Esophagus mucosa (tissue), 1 donor: ENCODE results near the gene PRKAB1. TPM values are rescaled to one million over a fixed set of nuclear protein-coding genes. Genes with fewer than 3 reads are reported as not detected.
A peak's percentile ranks its signal among the peaks of the same experiment; 100 is the strongest.
"Not testable (repeated sequence)": the region's sequence is repeated elsewhere in the genome, so short reads cannot be mapped to it uniquely, and the experiment has no call there.

Experiments used
- ATAC-seq: fragments of 200-7000 bp; cut with Tn5 transposase; one replicate; pipeline ENCODE4 v1.9.1; 2020
- total RNA-seq: library from RNA; stranded (reverse); gene quantifications from one replicate; pipeline ENCODE4 v1.2.4, GENCODE V29; 2023
- donor health status: DM: yes; HTN: yes; CAD: no.

The PRKAB1 gene
- total RNA-seq, 1 donor from 2014 or later = 26.8 TPM

- no peak for ATAC-seq
Measured at GRCh38 chr12:119685375-119685774, 17.4 kb downstream of the PRKAB1 start.

- no peak for ATAC-seq
Measured at GRCh38 chr12:119686355-119686754, 18.4 kb downstream of the PRKAB1 start.

- no peak for ATAC-seq
Measured at GRCh38 chr12:119686776-119687175, 18.8 kb downstream of the PRKAB1 start.

DNA sequence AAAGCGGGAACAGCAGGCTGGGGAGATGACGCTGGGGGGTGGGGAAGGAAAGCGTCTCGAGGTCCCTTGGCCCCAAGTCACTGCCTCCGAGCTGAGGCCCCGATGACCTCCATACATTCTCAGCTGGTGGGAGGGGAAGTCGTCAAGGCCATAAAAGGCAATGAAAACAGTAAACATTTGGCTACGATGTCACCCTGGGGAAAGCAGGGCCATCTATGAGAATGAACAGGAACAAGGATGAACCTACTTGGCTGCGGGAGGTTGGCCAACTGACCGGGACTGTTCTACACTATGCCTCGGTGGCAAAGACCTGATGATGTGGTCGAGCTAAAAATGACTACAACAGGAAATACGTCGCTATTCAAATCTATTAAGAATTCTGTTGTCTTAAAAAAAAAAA lies 19.5 kb downstream of the PRKAB1 start:
- ATAC-seq = no peak

- no peak for ATAC-seq
Measured at GRCh38 chr12:119687879-119688278, 19.9 kb downstream of the PRKAB1 start.

DNA sequence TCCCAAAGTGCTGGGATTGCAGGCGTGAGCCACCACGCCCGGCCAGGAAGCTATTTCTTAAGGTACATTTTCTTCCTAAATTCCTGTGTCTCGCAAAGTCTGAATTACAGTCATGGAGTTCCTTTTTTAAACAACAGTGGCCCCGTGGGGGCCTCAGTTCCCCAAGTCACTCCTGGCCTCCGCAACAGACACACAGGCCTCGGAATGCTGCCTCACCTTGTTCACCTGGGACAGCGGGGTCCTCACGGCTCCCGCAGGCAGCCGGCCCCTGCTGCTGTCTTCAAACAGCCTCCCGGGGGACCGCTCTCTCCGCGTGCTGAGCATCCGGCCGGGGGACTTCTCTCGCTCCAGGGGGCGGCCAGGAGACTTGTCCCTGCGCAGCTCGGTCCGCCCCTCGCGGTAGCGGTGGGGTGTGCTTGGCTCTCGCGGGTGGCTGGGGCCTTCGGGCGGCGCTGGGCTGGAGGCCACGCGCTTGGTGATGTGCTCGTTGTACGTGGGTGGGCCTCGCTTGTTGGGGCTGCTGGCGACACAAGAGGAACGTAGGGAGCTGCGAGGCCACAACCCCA lies 22.1 kb downstream of the PRKAB1 start:
- ATAC-seq = no peak

DNA sequence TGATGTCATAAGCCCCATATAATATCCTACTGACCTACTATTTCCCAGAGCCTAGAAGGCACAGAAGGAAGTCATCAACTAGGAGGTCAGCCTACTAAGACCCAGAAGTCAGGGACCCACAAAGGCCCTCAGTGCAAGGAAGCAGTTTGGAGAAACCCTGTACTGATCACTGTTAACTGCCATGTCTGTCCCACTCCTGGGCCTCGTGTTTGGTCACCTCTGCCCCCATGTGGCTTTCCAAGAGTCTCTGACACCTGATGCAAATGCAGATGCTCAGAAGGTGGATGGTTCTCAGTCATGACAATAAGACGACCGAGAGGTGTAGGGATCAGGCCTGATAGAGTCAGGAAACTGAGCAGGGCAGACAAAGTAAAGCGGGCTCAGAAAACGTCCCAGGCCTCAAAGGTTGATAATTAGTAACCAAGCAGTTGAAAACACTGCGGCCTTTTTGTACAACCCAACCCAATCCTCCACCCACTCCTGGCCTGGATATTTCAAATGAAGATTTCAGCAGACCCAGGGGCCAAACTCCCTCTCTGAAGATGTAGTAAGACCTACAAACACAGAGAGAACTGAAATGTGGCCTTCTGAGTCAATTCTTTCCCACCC lies 23.4 kb downstream of the PRKAB1 start:
- ATAC-seq = no peak

GRCh38 chr12:119692410-119692809 lies 24.5 kb downstream of the PRKAB1 start:
- ATAC-seq = no peak

DNA sequence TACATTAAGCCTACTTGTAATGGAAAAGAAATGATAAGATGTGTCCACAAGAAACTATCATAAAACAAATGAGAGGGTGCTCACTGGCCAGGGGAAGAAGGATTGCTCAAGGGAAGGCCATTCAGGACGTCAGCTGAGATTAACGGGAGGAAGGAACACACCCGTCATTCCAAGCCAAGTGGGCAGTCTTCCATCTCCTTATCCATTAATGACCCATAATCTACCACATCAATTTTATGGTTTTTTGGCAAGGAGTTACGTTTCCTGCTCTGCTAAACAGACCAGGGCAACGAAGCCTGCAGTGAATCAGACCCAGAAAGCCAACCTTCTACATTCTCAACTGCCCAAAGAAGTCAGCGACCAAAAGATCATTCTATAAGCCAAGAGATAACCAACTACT lies 25.1 kb downstream of the PRKAB1 start:
- ATAC-seq = peak; percentile 83

DNA sequence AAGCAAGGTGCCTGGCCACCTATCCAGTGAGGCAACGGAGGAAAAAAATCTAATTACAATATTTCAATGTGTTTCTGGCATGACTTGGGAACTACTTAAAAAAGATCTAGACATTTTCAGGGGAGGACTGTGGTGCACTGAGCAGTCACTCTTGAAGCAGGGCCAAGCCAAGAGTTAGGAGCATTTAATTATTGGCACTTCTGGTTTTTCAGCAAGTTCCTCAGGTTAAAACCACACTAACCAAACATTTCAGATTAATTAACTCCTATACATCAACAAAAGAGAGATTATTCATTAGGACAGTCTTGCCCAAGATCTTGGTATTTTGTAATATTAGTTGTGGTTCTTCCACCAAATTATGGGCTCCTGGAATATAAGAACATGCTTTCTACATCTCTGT lies 25.6 kb downstream of the PRKAB1 start:
- peak; percentile 35 for ATAC-seq

- ATAC-seq = no peak
Measured at GRCh38 chr12:119694111-119694510, 26.2 kb downstream of the PRKAB1 start.

DNA sequence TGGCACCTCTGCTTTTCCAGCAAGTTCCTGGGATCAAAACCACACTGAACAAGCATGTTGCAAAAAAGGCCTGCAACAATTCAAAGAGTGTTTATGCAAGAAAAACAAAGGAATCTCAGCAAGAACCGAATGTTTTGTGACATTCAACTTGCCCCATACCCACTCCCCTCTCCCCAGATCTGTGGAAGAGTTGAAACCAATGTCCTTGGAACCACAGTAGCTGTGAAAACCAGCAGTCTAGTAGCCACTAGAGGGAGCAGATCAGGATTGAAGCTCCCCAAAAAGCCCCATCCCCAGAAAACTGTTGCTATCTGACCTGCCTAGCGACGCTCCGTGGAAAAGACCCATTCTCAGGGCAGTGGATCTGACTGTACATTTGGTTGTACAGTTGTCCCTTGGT lies 27.1 kb downstream of the PRKAB1 start:
- no peak for ATAC-seq

- no peak for ATAC-seq
Measured at GRCh38 chr12:119696943-119697342, 29.0 kb downstream of the PRKAB1 start.

- ATAC-seq = peak; percentile 60
Measured at GRCh38 chr12:119699199-119699760, 31.3 kb downstream of the PRKAB1 start.

GRCh38 chr12:119700078-119700477 lies 32.1 kb downstream of the PRKAB1 start:
- ATAC-seq = no peak

DNA sequence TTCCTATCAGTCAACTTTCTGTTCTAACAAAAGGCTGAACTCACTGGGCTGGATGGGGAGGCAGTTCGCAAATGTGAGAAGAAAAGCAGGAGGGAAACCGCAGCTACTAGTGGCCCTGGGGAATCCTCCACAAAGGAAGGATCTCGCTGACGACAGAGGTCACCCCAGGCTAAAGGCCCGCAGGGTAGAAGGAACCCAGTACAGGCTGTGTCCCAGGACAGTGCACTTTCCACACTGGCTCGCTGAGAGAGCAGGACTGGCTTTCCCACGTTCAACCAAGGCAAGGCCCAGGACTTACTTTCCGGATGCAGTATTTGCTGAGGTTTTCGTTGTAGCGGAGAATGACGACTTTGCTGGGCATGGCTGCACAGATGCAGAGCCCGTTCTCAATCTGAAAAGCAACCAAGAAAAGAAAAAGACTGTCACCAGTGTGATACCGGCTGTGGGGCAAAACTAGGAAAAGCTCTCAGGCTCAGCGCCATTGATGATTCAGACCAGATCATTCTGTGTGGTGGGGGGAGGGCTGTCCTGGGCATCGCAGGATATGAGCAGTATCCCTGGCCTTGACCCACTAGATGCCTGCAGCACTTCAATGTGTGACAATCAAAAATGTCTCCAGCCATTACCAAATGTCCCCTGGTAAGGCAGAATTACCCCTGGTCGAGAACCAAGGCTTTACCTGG lies 36.3 kb downstream of the PRKAB1 start:
- no peak for ATAC-seq

DNA sequence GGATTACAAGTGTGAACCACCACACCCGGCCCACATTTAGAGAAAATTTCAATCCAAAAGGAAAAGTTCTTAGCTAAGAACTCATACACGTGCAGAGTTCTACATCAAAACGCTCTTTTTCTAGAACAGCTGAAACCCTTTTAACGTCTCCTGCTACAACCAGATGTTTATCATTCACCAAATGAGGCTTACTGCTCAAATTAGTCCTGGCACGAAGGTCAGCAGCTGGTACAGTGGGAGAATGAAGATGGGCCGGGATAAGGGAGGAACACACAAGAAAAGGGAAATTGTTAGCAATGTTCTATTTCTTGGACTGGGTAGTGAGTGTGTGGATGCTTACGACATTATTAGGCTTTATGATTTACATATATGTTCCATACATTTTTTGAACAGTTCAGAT lies 37.2 kb downstream of the PRKAB1 start:
- no peak for ATAC-seq

GRCh38 chr12:119706427-119706826 lies 38.5 kb downstream of the PRKAB1 start:
- ATAC-seq = not testable (repeated sequence)

GRCh38 chr12:119710374-119710964 lies 42.5 kb downstream of the PRKAB1 start:
- ATAC-seq = peak; percentile 73

- peak; percentile 85 for ATAC-seq
Measured at GRCh38 chr12:119710965-119711551, 43.1 kb downstream of the PRKAB1 start.

DNA sequence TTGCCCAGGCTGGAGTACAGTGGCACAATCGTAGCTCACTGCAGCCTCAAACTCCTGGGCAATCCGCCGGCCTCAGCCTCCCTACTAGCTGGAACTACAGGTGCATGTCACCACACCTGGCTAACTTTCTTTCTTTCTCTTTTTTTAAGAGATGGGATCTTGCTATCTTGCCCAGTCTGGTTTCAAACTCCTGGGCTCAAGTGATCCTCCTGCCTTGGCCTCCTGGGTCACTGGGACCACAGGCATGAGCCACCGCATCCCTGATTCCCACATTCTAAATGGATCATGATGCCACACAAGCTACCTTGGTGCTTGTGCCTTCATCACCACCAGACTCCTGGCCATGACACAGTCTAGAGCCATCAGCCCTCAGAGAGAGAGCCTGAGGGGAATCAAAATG lies 43.8 kb downstream of the PRKAB1 start:
- no peak for ATAC-seq

DNA sequence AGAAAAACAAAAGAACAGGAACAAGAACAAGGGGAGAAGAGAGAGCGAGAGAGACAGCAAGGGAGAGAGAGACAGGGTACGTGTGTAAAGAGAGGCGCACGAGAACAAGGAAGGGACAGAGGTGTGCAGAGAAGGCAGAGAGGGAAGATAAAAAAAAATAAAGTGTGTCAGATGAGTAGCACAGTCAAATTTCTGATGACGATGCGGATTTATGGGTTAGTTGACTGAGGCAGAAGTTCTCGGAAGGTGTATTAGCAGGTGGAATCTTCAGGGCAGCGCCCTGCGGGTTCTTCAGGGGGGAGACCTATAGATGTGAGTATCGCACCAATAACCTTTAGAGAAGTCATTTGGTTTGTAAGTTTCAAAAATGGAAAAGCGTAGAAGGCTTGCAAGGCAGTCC lies 44.8 kb downstream of the PRKAB1 start:
- no peak for ATAC-seq

DNA sequence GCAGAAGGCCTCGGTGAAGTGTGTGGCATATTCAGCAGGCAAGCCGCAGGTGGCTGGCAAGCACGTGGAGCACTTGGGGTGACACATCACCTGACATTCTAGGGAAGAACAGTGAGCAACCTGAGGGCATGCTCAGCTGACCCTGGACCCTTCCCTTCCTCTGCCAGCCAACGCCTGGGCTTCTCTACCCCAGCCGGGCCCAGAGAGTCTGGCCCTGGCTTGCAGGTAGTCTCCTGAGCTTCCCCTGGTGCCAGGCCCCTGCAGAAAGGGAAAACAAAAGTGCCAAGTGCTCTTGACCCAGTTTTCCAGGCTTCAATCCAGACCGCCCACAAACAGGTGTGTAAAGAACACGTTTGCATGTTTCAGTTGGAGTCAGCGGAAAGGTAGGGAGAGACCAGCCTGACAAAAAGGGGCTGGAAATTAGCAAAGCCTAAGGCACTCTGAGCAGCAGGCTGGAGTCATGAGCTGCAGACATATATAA lies 45.7 kb downstream of the PRKAB1 start:
- ATAC-seq = no peak
